HEK293 (cell line): Measurements from ENCODE around the gene CLSTN1.

Experiments used
- EGR2 ChIP-seq: fragments of 450-650 bp; formaldehyde crosslinking; IDR thresholded peaks from 2 replicates; pipeline ENCODE4 v1.5.1; 2016; ENCODE audit warnings: low read depth, missing biosample characterization, missing genetic modification characterization
- HOXA7 ChIP-seq: sonication (generic); formaldehyde crosslinking; IDR thresholded peaks from 2 replicates; pipeline ENCODE4 v1.8.1; 2022; ENCODE audit warnings: missing genetic modification reagents, borderline replicate concordance
- ZNF155 ChIP-seq: fragments of 450-650 bp; formaldehyde crosslinking; IDR thresholded peaks from 2 replicates; pipeline ENCODE4 v1.5.1; 2016; ENCODE audit warnings: missing biosample characterization, missing genetic modification characterization
- ZNF24 ChIP-seq: fragments of 450-650 bp; formaldehyde crosslinking; IDR thresholded peaks from 2 replicates; pipeline ENCODE4 v1.5.1; 2016; ENCODE audit warnings: missing biosample characterization, missing genetic modification characterization
- ZNF571 ChIP-seq: fragments of 450-650 bp; formaldehyde crosslinking; IDR thresholded peaks from 2 replicates; pipeline ENCODE4 v1.5.0; 2017; ENCODE audit warnings: missing biosample characterization, missing genetic modification characterization
- ZNF596 ChIP-seq: fragments of 450-650 bp; IDR thresholded peaks from 2 replicates; pipeline ENCODE4 v1.5.0; 2018; ENCODE audit warnings: missing biosample characterization, mild to moderate bottlenecking, missing genetic modification characterization, moderate library complexity
- TF ChIP-seq, protein P1 (sequence below): fragments of 450-650 bp; formaldehyde crosslinking; IDR thresholded peaks from 2 replicates; pipeline ENCODE4 v1.5.1; 2017; ENCODE audit warnings: missing biosample characterization, mild to moderate bottlenecking, missing genetic modification characterization, moderate library complexity
- TF ChIP-seq, protein P2 (sequence below): fragments of 450-650 bp; formaldehyde crosslinking; IDR thresholded peaks from 2 replicates; pipeline ENCODE4 v1.5.1; 2016; ENCODE audit warnings: missing biosample characterization, missing genetic modification characterization
- TF ChIP-seq, protein P3 (sequence below): fragments of 450-650 bp; formaldehyde crosslinking; IDR thresholded peaks from 2 replicates; pipeline ENCODE4 v1.5.1; 2016; ENCODE audit warnings: missing biosample characterization, missing genetic modification characterization
- TF ChIP-seq, protein P4 (sequence below): fragments of 450-650 bp; formaldehyde crosslinking; IDR thresholded peaks from 2 replicates; pipeline ENCODE4 v1.5.1; 2016; ENCODE audit warnings: missing biosample characterization, missing genetic modification characterization, low read depth

DNA sequence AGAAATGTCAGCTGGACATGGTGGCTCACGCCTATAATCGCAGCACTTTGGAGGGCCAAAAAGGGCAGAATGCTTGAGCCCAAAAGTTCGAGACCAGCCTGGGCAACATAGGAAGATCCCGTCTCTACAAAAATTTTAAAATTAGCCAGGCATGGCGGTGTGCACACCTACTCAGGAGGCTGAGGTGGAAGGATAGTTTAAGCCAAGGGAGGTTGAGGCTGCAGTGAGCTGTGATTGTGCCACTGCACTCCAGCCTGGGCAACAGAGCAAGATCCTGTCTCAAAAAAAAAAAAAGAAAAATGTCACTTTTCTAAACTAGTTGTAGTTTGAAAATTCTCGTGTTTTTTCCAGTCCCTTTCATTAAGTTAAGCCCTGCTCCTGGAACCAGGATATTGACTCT lies 9.1 kb downstream of the CLSTN1 start:
- no peak for TF ChIP-seq ZNF596 (tag by site-specific recombination)
- TF ChIP-seq, protein P1, sequence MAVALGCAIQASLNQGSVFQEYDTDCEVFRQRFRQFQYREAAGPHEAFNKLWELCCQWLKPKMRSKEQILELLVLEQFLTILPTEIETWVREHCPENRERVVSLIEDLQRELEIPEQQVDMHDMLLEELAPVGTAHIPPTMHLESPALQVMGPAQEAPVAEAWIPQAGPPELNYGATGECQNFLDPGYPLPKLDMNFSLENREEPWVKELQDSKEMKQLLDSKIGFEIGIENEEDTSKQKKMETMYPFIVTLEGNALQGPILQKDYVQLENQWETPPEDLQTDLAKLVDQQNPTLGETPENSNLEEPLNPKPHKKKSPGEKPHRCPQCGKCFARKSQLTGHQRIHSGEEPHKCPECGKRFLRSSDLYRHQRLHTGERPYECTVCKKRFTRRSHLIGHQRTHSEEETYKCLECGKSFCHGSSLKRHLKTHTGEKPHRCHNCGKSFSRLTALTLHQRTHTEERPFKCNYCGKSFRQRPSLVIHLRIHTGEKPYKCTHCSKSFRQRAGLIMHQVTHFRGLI (tag by site-specific recombination) = no peak
- TF ChIP-seq, protein P2, sequence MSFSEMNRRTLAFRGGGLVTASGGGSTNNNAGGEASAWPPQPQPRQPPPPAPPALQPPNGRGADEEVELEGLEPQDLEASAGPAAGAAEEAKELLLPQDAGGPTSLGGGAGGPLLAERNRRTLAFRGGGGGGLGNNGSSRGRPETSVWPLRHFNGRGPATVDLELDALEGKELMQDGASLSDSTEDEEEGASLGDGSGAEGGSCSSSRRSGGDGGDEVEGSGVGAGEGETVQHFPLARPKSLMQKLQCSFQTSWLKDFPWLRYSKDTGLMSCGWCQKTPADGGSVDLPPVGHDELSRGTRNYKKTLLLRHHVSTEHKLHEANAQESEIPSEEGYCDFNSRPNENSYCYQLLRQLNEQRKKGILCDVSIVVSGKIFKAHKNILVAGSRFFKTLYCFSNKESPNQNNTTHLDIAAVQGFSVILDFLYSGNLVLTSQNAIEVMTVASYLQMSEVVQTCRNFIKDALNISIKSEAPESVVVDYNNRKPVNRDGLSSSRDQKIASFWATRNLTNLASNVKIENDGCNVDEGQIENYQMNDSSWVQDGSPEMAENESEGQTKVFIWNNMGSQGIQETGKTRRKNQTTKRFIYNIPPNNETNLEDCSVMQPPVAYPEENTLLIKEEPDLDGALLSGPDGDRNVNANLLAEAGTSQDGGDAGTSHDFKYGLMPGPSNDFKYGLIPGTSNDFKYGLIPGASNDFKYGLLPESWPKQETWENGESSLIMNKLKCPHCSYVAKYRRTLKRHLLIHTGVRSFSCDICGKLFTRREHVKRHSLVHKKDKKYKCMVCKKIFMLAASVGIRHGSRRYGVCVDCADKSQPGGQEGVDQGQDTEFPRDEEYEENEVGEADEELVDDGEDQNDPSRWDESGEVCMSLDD (tag by site-specific recombination) = no peak
- TF ChIP-seq, protein P3, sequence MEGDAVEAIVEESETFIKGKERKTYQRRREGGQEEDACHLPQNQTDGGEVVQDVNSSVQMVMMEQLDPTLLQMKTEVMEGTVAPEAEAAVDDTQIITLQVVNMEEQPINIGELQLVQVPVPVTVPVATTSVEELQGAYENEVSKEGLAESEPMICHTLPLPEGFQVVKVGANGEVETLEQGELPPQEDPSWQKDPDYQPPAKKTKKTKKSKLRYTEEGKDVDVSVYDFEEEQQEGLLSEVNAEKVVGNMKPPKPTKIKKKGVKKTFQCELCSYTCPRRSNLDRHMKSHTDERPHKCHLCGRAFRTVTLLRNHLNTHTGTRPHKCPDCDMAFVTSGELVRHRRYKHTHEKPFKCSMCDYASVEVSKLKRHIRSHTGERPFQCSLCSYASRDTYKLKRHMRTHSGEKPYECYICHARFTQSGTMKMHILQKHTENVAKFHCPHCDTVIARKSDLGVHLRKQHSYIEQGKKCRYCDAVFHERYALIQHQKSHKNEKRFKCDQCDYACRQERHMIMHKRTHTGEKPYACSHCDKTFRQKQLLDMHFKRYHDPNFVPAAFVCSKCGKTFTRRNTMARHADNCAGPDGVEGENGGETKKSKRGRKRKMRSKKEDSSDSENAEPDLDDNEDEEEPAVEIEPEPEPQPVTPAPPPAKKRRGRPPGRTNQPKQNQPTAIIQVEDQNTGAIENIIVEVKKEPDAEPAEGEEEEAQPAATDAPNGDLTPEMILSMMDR = no peak
- TF ChIP-seq ZNF155 (tag by site-specific recombination) = no peak
- no peak for TF ChIP-seq ZNF571 (tag by site-specific recombination)
- TF ChIP-seq, protein P4, sequence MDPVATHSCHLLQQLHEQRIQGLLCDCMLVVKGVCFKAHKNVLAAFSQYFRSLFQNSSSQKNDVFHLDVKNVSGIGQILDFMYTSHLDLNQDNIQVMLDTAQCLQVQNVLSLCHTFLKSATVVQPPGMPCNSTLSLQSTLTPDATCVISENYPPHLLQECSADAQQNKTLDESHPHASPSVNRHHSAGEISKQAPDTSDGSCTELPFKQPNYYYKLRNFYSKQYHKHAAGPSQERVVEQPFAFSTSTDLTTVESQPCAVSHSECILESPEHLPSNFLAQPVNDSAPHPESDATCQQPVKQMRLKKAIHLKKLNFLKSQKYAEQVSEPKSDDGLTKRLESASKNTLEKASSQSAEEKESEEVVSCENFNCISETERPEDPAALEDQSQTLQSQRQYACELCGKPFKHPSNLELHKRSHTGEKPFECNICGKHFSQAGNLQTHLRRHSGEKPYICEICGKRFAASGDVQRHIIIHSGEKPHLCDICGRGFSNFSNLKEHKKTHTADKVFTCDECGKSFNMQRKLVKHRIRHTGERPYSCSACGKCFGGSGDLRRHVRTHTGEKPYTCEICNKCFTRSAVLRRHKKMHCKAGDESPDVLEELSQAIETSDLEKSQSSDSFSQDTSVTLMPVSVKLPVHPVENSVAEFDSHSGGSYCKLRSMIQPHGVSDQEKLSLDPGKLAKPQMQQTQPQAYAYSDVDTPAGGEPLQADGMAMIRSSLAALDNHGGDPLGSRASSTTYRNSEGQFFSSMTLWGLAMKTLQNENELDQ (tag by site-specific recombination) = no peak
- TF ChIP-seq HOXA7 (CRISPR knock-in tag) = no peak
- no peak for TF ChIP-seq ZNF24
- no peak for TF ChIP-seq EGR2 (tag by site-specific recombination)
